AG10803 (cell line): ENCODE measurements around the gene GNAT3.

Experiments
- DNase-seq: peaks from one replicate; pipeline ENCODE4 v3.0.0; 2010; ENCODE audit warnings: low read depth
- H3K4me3 ChIP-seq: 2 replicates; pipeline ENCODE4 v1.5.1; 2011; ENCODE audit warnings: mild to moderate bottlenecking, low read length, control low read depth
- TF ChIP-seq, protein P1 (sequence below): conservative IDR thresholded peaks from 2 replicates; pipeline ENCODE4 v1.5.1; 2011; ENCODE audit warnings: mild to moderate bottlenecking, low read length, control low read depth, inconsistent platforms

The GNAT3 gene

DNA sequence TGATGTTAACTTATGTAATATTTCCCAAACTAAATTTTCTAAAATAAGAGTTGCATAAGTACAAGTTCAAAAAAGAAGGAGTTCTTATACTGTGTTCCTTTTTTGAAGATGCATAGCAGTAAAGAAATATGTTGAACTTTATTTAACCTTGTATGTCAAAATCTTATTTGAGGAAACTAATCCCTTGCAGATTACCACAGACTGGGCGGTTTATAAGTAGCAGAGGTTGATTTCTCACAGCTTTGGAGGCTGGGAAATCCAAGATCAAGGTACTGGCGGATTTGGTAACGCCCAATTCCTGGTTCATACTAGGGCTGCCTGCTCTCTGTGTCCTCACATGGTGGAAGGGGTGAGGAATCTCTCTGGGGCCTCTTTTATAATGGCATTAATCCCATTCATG is 68.5 kb downstream of the GNAT3 start:
- TF ChIP-seq, protein P1, sequence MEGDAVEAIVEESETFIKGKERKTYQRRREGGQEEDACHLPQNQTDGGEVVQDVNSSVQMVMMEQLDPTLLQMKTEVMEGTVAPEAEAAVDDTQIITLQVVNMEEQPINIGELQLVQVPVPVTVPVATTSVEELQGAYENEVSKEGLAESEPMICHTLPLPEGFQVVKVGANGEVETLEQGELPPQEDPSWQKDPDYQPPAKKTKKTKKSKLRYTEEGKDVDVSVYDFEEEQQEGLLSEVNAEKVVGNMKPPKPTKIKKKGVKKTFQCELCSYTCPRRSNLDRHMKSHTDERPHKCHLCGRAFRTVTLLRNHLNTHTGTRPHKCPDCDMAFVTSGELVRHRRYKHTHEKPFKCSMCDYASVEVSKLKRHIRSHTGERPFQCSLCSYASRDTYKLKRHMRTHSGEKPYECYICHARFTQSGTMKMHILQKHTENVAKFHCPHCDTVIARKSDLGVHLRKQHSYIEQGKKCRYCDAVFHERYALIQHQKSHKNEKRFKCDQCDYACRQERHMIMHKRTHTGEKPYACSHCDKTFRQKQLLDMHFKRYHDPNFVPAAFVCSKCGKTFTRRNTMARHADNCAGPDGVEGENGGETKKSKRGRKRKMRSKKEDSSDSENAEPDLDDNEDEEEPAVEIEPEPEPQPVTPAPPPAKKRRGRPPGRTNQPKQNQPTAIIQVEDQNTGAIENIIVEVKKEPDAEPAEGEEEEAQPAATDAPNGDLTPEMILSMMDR = no peak
- DNase-seq = peak; percentile 5
- H3K4me3 ChIP-seq = no peak overlapping the region

DNA sequence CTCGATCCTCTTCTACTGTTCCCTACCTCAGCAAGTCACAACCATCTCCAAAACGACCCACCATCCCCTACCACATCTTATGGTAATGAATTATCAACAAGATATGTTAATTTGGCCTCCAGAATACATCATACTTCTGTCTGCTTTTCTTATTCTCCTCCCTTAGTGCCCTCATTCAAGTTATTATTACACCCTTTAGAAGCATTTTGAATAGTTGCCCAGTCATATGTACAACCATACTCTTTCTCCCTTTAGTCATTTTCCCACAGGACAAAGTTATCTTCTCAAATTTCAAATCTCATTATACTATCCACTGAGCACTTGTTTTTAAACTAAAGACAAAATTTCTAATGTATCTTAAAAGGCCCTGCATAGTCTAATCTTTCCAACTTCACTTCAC is 71.0 kb downstream of the GNAT3 start:
- peak; percentile 31 for DNase-seq
- no peak overlapping the region for H3K4me3 ChIP-seq
- TF ChIP-seq, protein P1 = no peak

DNA sequence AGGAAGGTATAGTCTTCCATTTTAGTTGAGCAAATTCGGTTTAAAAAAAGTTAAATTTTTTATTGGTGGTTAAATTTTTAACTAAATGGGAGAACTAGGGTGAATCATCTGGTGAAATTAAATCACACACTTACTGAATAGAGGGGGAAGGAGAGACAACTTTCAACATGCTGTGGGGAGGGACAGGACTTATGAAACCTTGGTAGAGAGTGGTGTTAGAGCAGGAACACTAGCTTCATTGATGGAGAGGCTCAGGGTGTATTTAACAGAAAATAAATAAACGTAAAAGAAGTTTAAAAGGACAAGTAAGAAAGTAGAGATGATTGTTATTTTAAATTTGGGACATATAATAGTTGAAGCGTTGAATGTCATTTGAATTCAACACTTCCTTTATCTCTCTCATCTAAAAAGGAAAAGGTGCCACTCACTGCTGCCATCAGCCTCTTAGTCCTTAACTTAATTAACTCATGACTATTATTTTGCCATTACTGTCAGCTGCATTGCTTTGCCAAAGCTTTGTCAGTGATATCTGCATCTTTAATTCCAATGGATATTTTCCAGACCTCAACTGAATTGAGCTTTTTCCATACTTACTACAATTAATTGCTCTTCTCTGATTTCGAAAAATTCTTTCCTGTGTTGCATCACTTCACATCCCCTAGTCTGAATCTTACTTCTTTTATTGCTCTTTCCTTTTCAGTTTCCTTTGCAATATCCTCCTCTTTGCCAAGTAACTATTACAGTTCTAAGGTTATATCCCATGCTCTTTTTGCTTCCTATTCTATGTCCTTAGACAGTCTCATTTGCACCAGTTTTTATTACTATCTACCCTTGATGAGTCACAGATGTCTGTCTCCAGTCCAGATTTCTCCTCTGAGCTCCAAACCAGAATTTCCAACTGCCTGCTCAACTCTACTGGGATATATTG is 71.7 kb downstream of the GNAT3 start:
- no peak overlapping the region for H3K4me3 ChIP-seq
- TF ChIP-seq, protein P1 = no peak
- peak; percentile 80 for DNase-seq

DNA sequence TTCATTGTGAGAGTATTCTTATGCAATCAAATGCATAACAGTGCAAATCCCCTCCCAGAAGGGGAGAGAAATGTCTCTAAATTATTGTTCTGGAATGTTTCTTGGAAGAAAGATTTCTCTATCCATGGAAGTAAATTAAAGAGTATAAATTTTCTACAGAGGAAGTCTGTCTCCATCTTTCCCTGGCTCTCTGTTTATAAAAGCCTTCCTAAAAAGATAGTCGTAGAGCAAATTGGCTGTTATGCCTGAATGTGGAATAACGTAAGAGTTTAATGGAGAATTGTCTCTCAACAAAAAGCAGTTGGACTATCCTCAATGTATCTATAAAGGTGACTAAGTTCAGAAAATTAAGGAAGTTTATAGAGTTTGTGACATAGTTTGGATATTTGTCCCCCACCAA is 76.3 kb downstream of the GNAT3 start:
- no peak overlapping the region for H3K4me3 ChIP-seq
- no peak for DNase-seq
- TF ChIP-seq, protein P1 = no peak

DNA sequence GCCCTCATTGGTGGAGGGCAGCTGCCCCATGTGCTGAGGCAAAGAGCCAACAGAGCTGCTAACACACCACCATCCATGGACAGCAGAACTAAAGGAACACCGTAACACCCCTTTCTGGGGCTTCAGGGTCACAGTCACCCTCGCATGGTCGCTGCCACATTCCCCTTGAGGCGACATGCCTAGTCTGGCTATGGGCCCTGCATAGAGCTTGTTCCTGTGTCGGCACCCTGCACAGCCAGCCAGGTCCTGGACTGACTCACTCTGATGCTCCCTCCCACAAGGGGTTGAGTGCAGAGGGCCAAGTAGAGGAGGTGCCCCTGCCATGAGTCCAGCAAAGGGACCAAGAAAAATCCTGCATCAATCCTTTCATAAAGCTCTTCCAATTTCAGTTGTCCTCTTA is 77.8 kb downstream of the GNAT3 start:
- no peak overlapping the region for H3K4me3 ChIP-seq
- TF ChIP-seq, protein P1 = no peak
- DNase-seq = no peak

DNA sequence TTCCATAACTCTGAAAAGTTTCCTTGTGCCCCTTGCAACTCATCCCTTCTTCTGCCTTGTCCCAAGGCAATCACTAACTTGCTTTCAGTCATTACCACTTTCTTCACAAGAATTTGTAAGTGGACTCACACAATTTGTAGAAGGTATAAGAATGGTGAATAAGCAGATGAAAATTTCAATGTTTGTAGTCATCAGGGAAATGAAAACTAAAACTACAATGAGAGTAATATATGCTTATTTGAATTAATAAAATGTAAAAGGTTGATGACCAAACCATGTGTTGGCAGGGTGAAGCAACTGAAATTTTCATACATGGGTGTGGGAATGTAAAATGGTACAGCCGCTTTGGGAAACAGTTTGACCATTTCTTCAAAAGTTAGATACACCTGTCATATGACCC is 79.7 kb downstream of the GNAT3 start:
- no peak overlapping the region for H3K4me3 ChIP-seq
- TF ChIP-seq, protein P1 = no peak
- DNase-seq = no peak

DNA sequence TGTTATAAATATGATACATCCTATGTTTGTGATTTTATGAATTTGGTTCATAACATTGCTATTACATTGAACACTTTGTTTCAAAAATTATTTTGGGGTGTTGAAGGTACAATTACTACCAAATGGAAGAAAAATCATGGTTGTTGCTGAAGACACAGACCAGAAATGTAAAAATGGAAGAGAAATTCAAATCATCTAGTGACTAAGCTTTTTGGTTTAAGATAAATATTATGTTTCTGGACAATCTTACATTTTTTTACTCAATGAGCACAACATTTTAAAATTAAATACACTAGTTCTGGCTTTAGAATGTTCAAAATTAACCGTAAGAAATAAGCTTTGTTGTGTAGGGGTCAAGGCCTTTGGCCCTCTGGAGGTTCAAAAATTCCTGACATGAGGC is 82.7 kb downstream of the GNAT3 start:
- TF ChIP-seq, protein P1 = no peak

More for the DNA sequence above, 82.7 kb downstream of the GNAT3 start:
- no peak overlapping the region for H3K4me3 ChIP-seq
- DNase-seq = no peak
